ENCODE results near the gene NR6A1. TPM values are rescaled to one million over a fixed set of nuclear protein-coding genes. Genes with fewer than 3 reads are reported as not detected.

Gene NR6A1
- total RNA-seq, 2 experiments from 2014 or later = 17.5 to 23.0 TPM

DNA sequence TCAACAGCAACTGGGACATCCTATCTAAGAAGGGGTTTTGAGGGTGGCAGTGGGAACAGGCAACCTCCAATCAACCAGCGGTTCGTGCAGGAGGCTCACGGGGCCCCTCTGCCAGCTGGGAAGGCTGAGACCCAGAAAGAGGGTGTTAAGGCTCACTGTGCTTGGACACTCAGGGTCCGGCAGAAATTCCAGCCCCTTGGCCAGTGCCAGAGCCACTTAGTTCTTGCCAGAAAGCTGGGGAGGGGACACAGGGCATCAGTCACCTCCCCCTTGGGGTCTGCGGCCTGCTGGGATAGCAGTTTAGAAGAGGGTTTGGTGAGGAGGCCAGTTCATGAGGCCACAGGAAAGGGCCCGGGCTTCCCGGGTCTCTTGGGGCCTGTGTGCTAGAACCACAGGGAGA lies 300.4 kb downstream of the NR6A1 start:
- Histone ChIP-seq H2AFZ (ENCODE audit: low read length) (no peak overlapping the region), H3K9me2 (ENCODE audit: insufficient read depth, low read length) (no peaks in the 10 kb centered on the region), H3K36me3 (ENCODE audit: insufficient read depth, low read length) (no peaks in the 10 kb centered on the region), H3K27ac (ENCODE audit: low read depth, low read length, poor library complexity, severe bottlenecking) (no peak overlapping the region), H3K4me2 (ENCODE audit: low read length) (no peak overlapping the region), H3K79me2 (ENCODE audit: insufficient read depth, low read depth, low read length) (no peaks in the 10 kb centered on the region), H3K9me3 (ENCODE audit: low read length) (no peaks in the 10 kb centered on the region), H4K20me1 (ENCODE audit: insufficient read depth, low read length) (no peaks in the 10 kb centered on the region), H3K4me1 (ENCODE audit: insufficient read depth, low read length, poor library complexity, severe bottlenecking) (peaks cover under 1% of the 10 kb centered on the region), H3K4me3 (ENCODE audit: low read depth, low read length, poor library complexity, severe bottlenecking) (no peak overlapping the region)
- CTCF ChIA-PET (ENCODE audit: unreplicated experiment) = no interaction called here
- DNase-seq (ENCODE audit: low spot score) = no peak
- POLR2A ChIA-PET = interaction anchor here (0.6 kb wide), 1 partner anchor 14 kb away, joined by 3 read pairs; no protein-coding TSS in a partner anchor
- intact Hi-C loops (cut with micrococcal nuclease; ENCODE audit: unreplicated experiment) = no loop called here
- no TSS peak for BruUV-seq (replicated peaks)
- no peak for TF ChIP-seq EZH2phosphoT487 (IDR thresholded peaks at IDR 0.05; ENCODE audit: borderline replicate concordance, low read depth, low read length)
- TF ChIP-seq, protein P1, sequence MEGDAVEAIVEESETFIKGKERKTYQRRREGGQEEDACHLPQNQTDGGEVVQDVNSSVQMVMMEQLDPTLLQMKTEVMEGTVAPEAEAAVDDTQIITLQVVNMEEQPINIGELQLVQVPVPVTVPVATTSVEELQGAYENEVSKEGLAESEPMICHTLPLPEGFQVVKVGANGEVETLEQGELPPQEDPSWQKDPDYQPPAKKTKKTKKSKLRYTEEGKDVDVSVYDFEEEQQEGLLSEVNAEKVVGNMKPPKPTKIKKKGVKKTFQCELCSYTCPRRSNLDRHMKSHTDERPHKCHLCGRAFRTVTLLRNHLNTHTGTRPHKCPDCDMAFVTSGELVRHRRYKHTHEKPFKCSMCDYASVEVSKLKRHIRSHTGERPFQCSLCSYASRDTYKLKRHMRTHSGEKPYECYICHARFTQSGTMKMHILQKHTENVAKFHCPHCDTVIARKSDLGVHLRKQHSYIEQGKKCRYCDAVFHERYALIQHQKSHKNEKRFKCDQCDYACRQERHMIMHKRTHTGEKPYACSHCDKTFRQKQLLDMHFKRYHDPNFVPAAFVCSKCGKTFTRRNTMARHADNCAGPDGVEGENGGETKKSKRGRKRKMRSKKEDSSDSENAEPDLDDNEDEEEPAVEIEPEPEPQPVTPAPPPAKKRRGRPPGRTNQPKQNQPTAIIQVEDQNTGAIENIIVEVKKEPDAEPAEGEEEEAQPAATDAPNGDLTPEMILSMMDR (conservative IDR thresholded peaks at IDR 0.05; ENCODE audit: low read length) = no peak

DNA sequence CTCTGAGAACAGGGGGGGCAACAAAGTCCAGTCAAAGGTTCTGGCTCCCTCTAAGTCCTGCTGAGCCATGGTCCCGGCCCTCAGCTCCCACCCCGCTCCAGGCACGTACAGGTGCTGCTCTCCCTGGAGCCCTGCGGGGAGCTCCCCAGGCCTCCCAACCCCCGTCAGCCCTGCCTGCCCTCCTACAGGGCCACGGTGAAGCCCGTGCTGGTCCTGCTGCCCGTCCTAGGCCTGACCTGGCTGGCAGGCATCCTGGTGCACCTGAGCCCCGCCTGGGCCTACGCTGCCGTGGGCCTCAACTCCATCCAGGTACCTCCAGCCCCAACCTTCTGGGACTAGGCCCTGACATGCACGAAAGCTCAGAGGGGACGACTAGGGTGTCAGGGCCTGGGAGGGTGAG lies 300.8 kb downstream of the NR6A1 start:
- no peaks in the 10 kb centered on the region for H3K4me1 ChIP-seq (ENCODE audit: insufficient read depth, low read length, poor library complexity, severe bottlenecking)
- ChIA-PET POLR2A (interaction anchor here (0.6 kb wide), 1 partner anchor 14 kb away, joined by 3 read pairs; no protein-coding TSS in a partner anchor), CTCF (ENCODE audit: unreplicated experiment) (no interaction called here)
- no TSS peak for BruUV-seq (replicated peaks)
- TF ChIP-seq, protein P1 (conservative IDR thresholded peaks at IDR 0.05; ENCODE audit: low read length) = no peak
- no peak for TF ChIP-seq EZH2phosphoT487 (IDR thresholded peaks at IDR 0.05; ENCODE audit: borderline replicate concordance, low read depth, low read length)
- intact Hi-C loops (cut with micrococcal nuclease; ENCODE audit: unreplicated experiment) = no loop called here
- no peak overlapping the region for H3K27ac ChIP-seq (ENCODE audit: low read depth, low read length, poor library complexity, severe bottlenecking)
- no peak overlapping the region for H3K4me3 ChIP-seq (ENCODE audit: low read depth, low read length, poor library complexity, severe bottlenecking)
- H3K4me2 ChIP-seq (ENCODE audit: low read length) = no peak overlapping the region
- H3K36me3 ChIP-seq (ENCODE audit: insufficient read depth, low read length) = no peaks in the 10 kb centered on the region
- H3K9me3 ChIP-seq (ENCODE audit: low read length) = no peaks in the 10 kb centered on the region
- DNase-seq (ENCODE audit: low spot score) = no peak
- no peaks in the 10 kb centered on the region for H4K20me1 ChIP-seq (ENCODE audit: insufficient read depth, low read length)
- H3K79me2 ChIP-seq (ENCODE audit: insufficient read depth, low read depth, low read length) = no peaks in the 10 kb centered on the region
- H2AFZ ChIP-seq (ENCODE audit: low read length) = no peak overlapping the region
- H3K9me2 ChIP-seq (ENCODE audit: insufficient read depth, low read length) = no peaks in the 10 kb centered on the region

DNA sequence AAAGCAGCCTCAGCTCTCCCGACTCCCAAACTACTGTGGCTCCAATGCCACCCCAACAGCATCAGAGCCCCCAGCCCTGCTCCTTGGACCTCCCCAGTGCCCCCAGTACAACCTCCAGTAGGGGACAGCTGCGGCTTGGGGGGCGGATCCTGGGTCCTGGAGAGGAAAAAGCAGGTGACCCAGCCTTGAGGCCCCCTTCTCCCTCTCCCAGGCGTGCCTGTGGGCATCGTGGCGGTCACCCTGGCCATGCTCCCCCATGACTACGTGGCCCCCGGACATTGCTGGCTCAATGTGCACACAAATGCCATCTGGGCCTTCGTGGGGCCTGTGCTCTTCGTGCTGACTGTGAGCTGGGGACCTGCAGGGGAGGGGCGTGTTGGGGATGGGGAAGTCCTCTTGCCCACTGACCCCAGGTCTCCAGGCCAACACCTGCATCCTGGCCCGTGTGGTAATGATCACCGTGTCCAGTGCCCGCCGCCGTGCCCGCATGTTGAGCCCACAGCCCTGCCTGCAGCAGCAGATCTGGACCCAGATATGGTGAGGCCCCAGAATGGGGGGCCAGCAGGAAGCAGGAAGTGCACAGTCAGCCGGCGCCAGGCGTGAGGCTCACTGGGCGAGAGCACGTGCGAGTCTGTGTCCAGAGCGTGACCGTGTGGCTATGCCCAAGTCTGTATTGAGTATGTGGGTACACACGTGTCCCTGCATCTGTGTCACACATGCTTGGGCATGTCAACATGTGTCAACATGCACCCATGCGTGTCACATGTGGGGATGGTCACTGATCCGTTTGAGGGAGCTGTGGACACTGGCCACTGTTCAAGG lies 301.9 kb downstream of the NR6A1 start:
- Histone ChIP-seq H3K27ac (ENCODE audit: low read depth, low read length, poor library complexity, severe bottlenecking) (no peak overlapping the region), H3K4me1 (ENCODE audit: insufficient read depth, low read length, poor library complexity, severe bottlenecking) (no peaks in the 10 kb centered on the region), H3K4me2 (ENCODE audit: low read length) (no peak overlapping the region), H3K79me2 (ENCODE audit: insufficient read depth, low read depth, low read length) (no peaks in the 10 kb centered on the region), H3K9me2 (ENCODE audit: insufficient read depth, low read length) (no peaks in the 10 kb centered on the region), H3K9me3 (ENCODE audit: low read length) (no peaks in the 10 kb centered on the region), H4K20me1 (ENCODE audit: insufficient read depth, low read length) (no peaks in the 10 kb centered on the region), H3K36me3 (ENCODE audit: insufficient read depth, low read length) (no peaks in the 10 kb centered on the region), H2AFZ (ENCODE audit: low read length) (no peak overlapping the region), H3K4me3 (ENCODE audit: low read depth, low read length, poor library complexity, severe bottlenecking) (no peak overlapping the region)
- no TSS peak for BruUV-seq (replicated peaks)
- ChIA-PET POLR2A (no interaction called here), CTCF (ENCODE audit: unreplicated experiment) (no interaction called here)
- no peak for DNase-seq (ENCODE audit: low spot score)
- intact Hi-C loops (cut with micrococcal nuclease; ENCODE audit: unreplicated experiment) = no loop called here
- TF ChIP-seq, protein P1 (conservative IDR thresholded peaks at IDR 0.05; ENCODE audit: low read length) = no peak
- TF ChIP-seq EZH2phosphoT487 (IDR thresholded peaks at IDR 0.05; ENCODE audit: borderline replicate concordance, low read depth, low read length) = no peak
